ENCODE data around the gene RPL32. TPM values are rescaled to one million over a fixed set of nuclear protein-coding genes. Genes with fewer than 3 reads are reported as not detected.
A peak's percentile ranks its signal among the peaks of the same experiment; 100 is the strongest.

The RPL32 gene
- total and polyA plus RNA-seq, 9 of the 15 experiments (the other 6 are each of a cell fraction or from before 2014, with no cell fraction given) = 2,738 to 6,200 (median 4,286) TPM

- peak; percentile 60 for TF ChIP-seq PRDM10 (IDR thresholded peaks at IDR 0.05; ENCODE audit: partially characterized antibody)
- TF ChIP-seq BCLAF1 (IDR thresholded peaks at IDR 0.05; ENCODE audit: borderline replicate concordance in 1 of 2, control insufficient read depth in 1 of 2, low read depth in 2 of 2, low read length in 1 of 2) = peak in 1 of 2 experiments; percentile 64; a peak in 1 of 4 replicates
- TF ChIP-seq ZNF384 (IDR thresholded peaks at IDR 0.05; ENCODE audit: low read depth, low read length) = 0 out of 2 replicates have a peak, but pooled peaks have one; percentile 50
- TF ChIP-seq CC2D1A (IDR thresholded peaks at IDR 0.05) = peak; percentile 71
- TF ChIP-seq NR4A1 (CRISPR knock-in tag; IDR thresholded peaks at IDR 0.05) = no peak
- TF ChIP-seq NR4A1 (tag; IDR thresholded peaks at IDR 0.05) = no peak
- TF ChIP-seq ARID2 (IDR thresholded peaks at IDR 0.05) = peak; percentile 97
- TF ChIP-seq AFF1 (IDR thresholded peaks at IDR 0.05; ENCODE audit: low read depth in 1 of 2, partially characterized antibody in 2 of 2) = no peak
These were observed 49.4 kb upstream of the RPL32 start (continued) for GRCh38 chr3:12890610-12891390.
